Adrenal gland (tissue), 12 donors: ENCODE data around the gene LIMS1. TPM values are rescaled to one million over a fixed set of nuclear protein-coding genes. Genes with fewer than 3 reads are reported as not detected.

ENCODE experiments used
- DNase-seq, 7 donors: peaks; one replicate each; pipeline ENCODE4 v3.0.0-alpha.2; 2019 to 2020
- H3K27ac ChIP-seq, 5 donors: fragments of 200-600 bp; sonication (generic) in 4 of 5; 1 replicate in 3 of 5; 2 replicates in 2 of 5; pipeline versions ENCODE4 v1.5.1 to v1.8.0; 2016 to 2020; ENCODE audit warnings: mild to moderate bottlenecking in 1 of 5
- H3K27me3 ChIP-seq: fragments of 200-600 bp; 2 replicates; pipeline ENCODE4 v1.8.0; 2021
- H3K36me3 ChIP-seq, 2 donors: fragments of 200-600 bp; replicated peaks in 1 of 2; 1 replicate in 1 of 2; 2 replicates in 1 of 2; pipeline versions ENCODE4 v1.5.1 to v1.8.0; 2018 to 2022
- H3K4me1 ChIP-seq, 2 donors: fragments of 200-600 bp; replicated peaks in 1 of 2; 1 replicate in 1 of 2; 2 replicates in 1 of 2; pipeline versions ENCODE4 v1.5.1 to v1.8.0; 2018 to 2021
- H3K4me3 ChIP-seq, 4 donors: fragments of 200-600 bp; sonication (generic) in 3 of 4; one replicate each; pipeline ENCODE4 v1.5.1; 2016 to 2018
- H3K9me3 ChIP-seq, 3 donors: fragments of 200-600 bp; sonication (generic) in 1 of 3; replicated peaks in 1 of 3; 1 replicate in 2 of 3; 2 replicates in 1 of 3; pipeline versions ENCODE4 v1.5.1 to v1.8.0; 2016 to 2021
- POLR2A ChIP-seq, 2 donors: fragments of 450-650 bp; IDR thresholded peaks; one replicate each; pipeline ENCODE4 v1.6.1; 2017; ENCODE audit warnings: antibody characterized with exemption in 2 of 2, mild to moderate bottlenecking in 2 of 2, moderate library complexity in 1 of 2
- WGBS, 4 donors: extraction: QIAGEN DNeasy Blood & Tissue Kit in 2 of 4; methylation state at CpG; one replicate each; pipeline versions ENCODE4 v1.1.5 to v1.1.7; 2013 to 2017; 5-methylcytosine and 5-hydroxymethylcytosine counted together
- intact Hi-C, 2 donors: fragments of 100-400 bp; cut with DNase I; formaldehyde crosslinking; loops; one replicate each; pipeline versions ENCODE4 v1.14.1 to v1.15.0; 2022 to 2023
- polyA plus RNA-seq, 3 donors: library from polyadenylated mRNA; stranded (reverse); fragments of 200-250 nt in 2 of 3; fragments of 350-450 nt in 1 of 3; fragmentation: Illumina TruSeq in 1 of 3; extraction: RNeasy Lipid Tissue Mini Kit (QIAGEN cat#74804) in 1 of 3; gene quantifications; one replicate each; pipeline ENCODE4 v1.2.3, GENCODE V29; 2013 to 2014
- total RNA-seq, 9 donors: library from RNA; depleted of rRNA in 4 of 9; stranded (reverse); fragments of >200 nt in 4 of 9; fragments of 120-200 nt in 1 of 9; fragmentation: NEBNext Ultra II Directional in 1 of 9; extraction: Animal tissue kit (Norgen Biotek cat#: 25700) in 1 of 9; gene quantifications; one replicate each; pipeline versions ENCODE4 v1.1.0 to v1.2.4, GENCODE V29; 2013 to 2023
- TF ChIP-seq, protein P1 (sequence below), 6 experiments: fragments of 450-650 bp in 4 of 6; fragments of 200-600 bp in 2 of 6; sonication (generic) in 1 of 6; IDR thresholded peaks; 1 replicate in 5 of 6; 2 replicates in 1 of 6; pipeline versions ENCODE4 v1.5.1 to v1.8.0; 2016 to 2021; ENCODE audit warnings: antibody characterized with exemption in 6 of 6, mild to moderate bottlenecking in 2 of 6, moderate library complexity in 1 of 6
- donor health status: healthy with polysubstance abuse.
- donor health status: Bipolar disorder and iron deficiency.
- donor health status: DM: yes; HTN: yes; CAD: no.
- donor health status: DM: no; HTN: no; CAD: no.
- donor health status: DM: no; HTN: no; CAD: no.
- donor health status: DM: yes; HTN: yes; CAD: no.

LIMS1 gene
- total and polyA plus RNA-seq, 12 donors = 33.5 to 182 (median 111) TPM

- no peaks in the 10 kb centered on the region for H3K27me3 ChIP-seq
- no peak for DNase-seq
- TF ChIP-seq POLR2A (IDR thresholded peaks at IDR 0.05) = no peak
- TF ChIP-seq, protein P1, sequence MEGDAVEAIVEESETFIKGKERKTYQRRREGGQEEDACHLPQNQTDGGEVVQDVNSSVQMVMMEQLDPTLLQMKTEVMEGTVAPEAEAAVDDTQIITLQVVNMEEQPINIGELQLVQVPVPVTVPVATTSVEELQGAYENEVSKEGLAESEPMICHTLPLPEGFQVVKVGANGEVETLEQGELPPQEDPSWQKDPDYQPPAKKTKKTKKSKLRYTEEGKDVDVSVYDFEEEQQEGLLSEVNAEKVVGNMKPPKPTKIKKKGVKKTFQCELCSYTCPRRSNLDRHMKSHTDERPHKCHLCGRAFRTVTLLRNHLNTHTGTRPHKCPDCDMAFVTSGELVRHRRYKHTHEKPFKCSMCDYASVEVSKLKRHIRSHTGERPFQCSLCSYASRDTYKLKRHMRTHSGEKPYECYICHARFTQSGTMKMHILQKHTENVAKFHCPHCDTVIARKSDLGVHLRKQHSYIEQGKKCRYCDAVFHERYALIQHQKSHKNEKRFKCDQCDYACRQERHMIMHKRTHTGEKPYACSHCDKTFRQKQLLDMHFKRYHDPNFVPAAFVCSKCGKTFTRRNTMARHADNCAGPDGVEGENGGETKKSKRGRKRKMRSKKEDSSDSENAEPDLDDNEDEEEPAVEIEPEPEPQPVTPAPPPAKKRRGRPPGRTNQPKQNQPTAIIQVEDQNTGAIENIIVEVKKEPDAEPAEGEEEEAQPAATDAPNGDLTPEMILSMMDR (IDR thresholded peaks at IDR 0.05) = no peak
- no peaks in the 10 kb centered on the region for H3K36me3 ChIP-seq
- no peak overlapping the region for H3K27ac ChIP-seq
- intact Hi-C loops = no loop called here
- H3K4me1 ChIP-seq = peaks cover 3 to 27% of the 10 kb centered on the region in 2 donors
- no peak overlapping the region for H3K4me3 ChIP-seq
- WGBS, 4 donors = 69 to 77% (median 73%) methylated on average over 6 of the region's 6 CpGs
- no peaks in the 10 kb centered on the region for H3K9me3 ChIP-seq
These were observed 30.2 kb downstream of the LIMS1 start for GRCh38 chr2:108564510-108564909.

- intact Hi-C loops = no loop called here
- no peak overlapping the region for H3K27ac ChIP-seq
These were observed 31.6 kb downstream of the LIMS1 start for GRCh38 chr2:108565778-108566375.

DNA sequence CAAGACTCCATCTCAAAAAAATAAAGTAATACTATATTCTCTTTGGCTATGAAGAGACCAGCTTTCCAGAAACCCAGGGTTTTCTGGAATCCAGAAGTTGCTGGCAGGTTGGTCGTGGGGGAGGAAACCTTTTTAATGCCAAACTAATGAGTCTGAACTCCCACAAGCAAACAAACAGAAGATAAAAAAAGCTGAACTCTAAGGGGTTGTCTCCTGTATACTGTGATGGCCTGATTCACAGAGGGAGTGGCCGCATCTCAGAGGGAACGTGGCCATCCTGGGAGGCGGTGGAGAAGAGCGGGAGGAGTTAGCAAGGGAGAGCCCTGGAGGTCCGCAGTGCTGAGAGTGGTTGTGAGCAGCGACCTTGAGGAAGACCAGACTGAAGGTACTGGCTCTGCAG, 36.1 kb downstream of the LIMS1 start:
- Histone ChIP-seq H3K9me3 (no peaks in the 10 kb centered on the region), H3K4me3 (no peak overlapping the region), H3K4me1 (peaks cover 23 to 56% of the 10 kb centered on the region in 2 donors), H3K27ac (no peak overlapping the region), H3K36me3 (no peaks in the 10 kb centered on the region), H3K27me3 (no peaks in the 10 kb centered on the region)
- intact Hi-C loops = no loop called here
- TF ChIP-seq, protein P1 (IDR thresholded peaks at IDR 0.05) = no peak
- TF ChIP-seq POLR2A (IDR thresholded peaks at IDR 0.05) = no peak
- peak in 2 of 7 donors; percentile 37 to 39 for DNase-seq
- 53 to 85% (median 71%) methylated on average over 7 of the region's 7 CpGs for WGBS, 4 donors

More at GRCh38 chr2:108565778-108566375, 31.6 kb downstream of the LIMS1 start:
- no peak for DNase-seq
- H3K36me3 ChIP-seq = no peaks in the 10 kb centered on the region
- WGBS, 4 donors = 79 to 87% (median 84%) methylated on average over 3 of the region's 3 CpGs
- peaks cover 0 to 30% of the 10 kb centered on the region in 2 donors for H3K4me1 ChIP-seq
- TF ChIP-seq POLR2A (IDR thresholded peaks at IDR 0.05) = no peak
- TF ChIP-seq, protein P1 (IDR thresholded peaks at IDR 0.05) = no peak
- H3K4me3 ChIP-seq = no peak overlapping the region
- no peaks in the 10 kb centered on the region for H3K9me3 ChIP-seq
- no peaks in the 10 kb centered on the region for H3K27me3 ChIP-seq

DNA sequence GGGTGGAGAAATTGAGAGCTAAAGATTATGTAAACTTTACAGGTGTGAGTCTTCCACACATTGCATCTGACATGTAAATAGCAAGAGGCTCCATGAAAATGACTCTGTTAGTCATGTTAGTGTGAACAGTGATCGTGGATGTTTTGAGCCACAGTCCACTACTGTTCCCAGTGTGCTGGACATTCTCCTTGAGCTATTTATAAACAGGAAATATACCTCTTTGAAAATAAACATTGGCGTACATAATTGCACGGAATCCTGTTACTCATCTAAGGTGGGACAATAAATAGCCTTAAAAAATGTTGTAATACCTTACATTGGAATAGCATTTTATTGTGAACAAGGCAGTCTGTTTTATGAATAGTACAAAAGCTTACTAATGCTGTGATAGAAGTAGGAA, 37.0 kb downstream of the LIMS1 start:
- WGBS, 4 donors = 53 to 72% (median 61%) methylated on average over 3 of the region's 3 CpGs
- no peak for DNase-seq
- H3K4me1 ChIP-seq = peaks cover 25 to 56% of the 10 kb centered on the region in 2 donors
- H3K36me3 ChIP-seq = no peaks in the 10 kb centered on the region
- intact Hi-C loops = no loop called here
- H3K4me3 ChIP-seq = no peak overlapping the region
- H3K27me3 ChIP-seq = no peaks in the 10 kb centered on the region
- H3K9me3 ChIP-seq = no peaks in the 10 kb centered on the region
- no peak for TF ChIP-seq POLR2A (IDR thresholded peaks at IDR 0.05)
- TF ChIP-seq, protein P1 (IDR thresholded peaks at IDR 0.05) = no peak
- H3K27ac ChIP-seq = no peak overlapping the region
